ENCODE measurements around the gene CLIP3.

DNA sequence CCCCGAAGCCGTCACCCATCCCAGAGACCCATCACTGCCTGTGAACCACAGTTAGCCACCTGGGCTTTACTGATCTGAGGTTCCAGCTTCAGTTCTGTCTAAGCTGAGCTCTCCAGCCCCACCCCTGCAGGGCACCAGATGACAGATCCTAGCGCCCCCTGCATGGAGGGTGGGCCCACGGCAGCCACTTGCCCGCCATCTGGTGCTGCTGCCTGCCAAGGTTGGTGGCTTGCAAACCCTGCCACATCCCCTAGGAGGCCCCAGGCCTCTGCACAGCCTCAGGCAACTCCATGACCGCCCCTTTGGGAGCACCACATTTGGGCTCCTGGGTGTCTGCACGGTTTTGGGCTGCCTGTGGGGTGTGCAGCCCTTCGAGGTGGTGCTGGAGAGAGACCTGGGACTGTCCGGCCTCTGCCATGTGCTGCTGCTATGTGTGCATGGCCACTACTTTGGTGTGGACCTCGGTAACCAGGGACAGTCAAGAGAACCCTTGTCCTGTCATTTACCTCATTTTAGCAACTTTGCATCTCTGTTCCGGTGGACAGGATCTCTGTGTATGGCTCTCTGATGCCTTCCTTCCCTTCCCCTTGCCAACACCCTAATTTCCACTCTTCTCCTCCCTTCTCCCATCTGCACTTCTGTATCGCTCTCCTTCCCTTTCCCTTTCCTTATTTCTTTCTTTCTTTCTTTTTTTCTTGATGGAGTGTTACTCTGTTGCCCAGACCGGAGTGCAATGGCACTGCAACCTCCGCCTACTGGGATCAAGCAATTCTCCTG is 55.0 kb downstream of the CLIP3 start:
- TF ChIP-seq POLR2A (IDR thresholded peaks at IDR 0.05), result no peak
- no peak for TF ChIP-seq CTCF (IDR thresholded peaks at IDR 0.05)

Measured in adrenal gland (tissue), 5 donors.